Nephron (organoid): Measurements from ENCODE around the gene URI1.

Experiments used
- H3K27ac Mint-ChIP-seq, 3 experiments: 2 replicates each; pipeline ENCODE4 v1.8.0; 2020; ENCODE audit warnings: mixed read lengths in 3 of 3, mild to moderate bottlenecking in 2 of 3, moderate library complexity in 1 of 3
- H3K27me3 Mint-ChIP-seq: 2 replicates; pipeline ENCODE4 v1.8.0; 2021; ENCODE audit warnings: low read depth, mild to moderate bottlenecking, moderate library complexity, mixed read lengths
- H3K36me3 Mint-ChIP-seq: 2 replicates; pipeline ENCODE4 v1.8.0; 2020; ENCODE audit warnings: low read depth, mixed read lengths
- H3K4me1 Mint-ChIP-seq: 2 replicates; pipeline ENCODE4 v1.8.0; 2020; ENCODE audit warnings: mixed read lengths
- H3K4me3 Mint-ChIP-seq, 3 experiments: 2 replicates each; pipeline ENCODE4 v1.8.0; 2020; ENCODE audit warnings: mild to moderate bottlenecking in 3 of 3, mixed read lengths in 3 of 3, moderate library complexity in 2 of 3
- H3K9me3 Mint-ChIP-seq: 2 replicates; pipeline ENCODE4 v1.8.0; 2020; ENCODE audit warnings: mixed read lengths
- CTCF ChIP-seq, 3 experiments: fragments of 200-600 bp; sonication (generic); IDR thresholded peaks; one replicate each; pipeline ENCODE4 v1.5.0; 2021; ENCODE audit warnings: antibody characterized with exemption in 3 of 3; ENCODE audit not compliant: unreplicated experiment in 3 of 3

The URI1 gene

DNA sequence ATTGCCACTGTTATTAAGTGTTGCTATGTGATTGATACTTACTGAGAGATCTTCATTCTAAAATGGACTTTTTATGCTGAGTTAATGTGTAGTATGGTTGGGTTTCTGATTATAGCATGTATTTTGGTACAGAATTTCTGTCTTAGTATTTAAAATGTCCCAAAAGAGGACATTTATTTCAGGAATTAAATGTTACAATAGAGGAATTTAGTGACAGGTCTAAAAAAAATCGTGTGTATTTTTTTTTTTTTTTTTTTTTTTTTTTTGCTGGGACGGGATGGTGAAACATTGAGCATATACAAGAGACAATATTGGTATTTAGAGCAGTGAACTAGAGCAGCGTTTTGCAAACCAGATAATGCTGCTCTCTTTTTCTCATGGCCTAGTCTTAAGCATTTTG lies 27.9 kb downstream of the URI1 start:
- H3K27ac Mint-ChIP-seq = no peak overlapping the region
- no peaks in the 10 kb centered on the region for H3K27me3 Mint-ChIP-seq
- no peaks in the 10 kb centered on the region for H3K36me3 Mint-ChIP-seq
- peaks cover 38% of the 10 kb centered on the region for H3K4me1 Mint-ChIP-seq
- H3K4me3 Mint-ChIP-seq = no peak overlapping the region
- H3K9me3 Mint-ChIP-seq = no peaks in the 10 kb centered on the region
- TF ChIP-seq CTCF (IDR thresholded peaks at IDR 0.05; ENCODE audit: unreplicated experiment in 3 of 3) = no peak

GRCh38 chr19:29971002-29971401 lies 29.0 kb downstream of the URI1 start:
- TF ChIP-seq CTCF (IDR thresholded peaks at IDR 0.05; ENCODE audit: unreplicated experiment in 3 of 3) = no peak
- Mint-ChIP-seq H3K4me3 (no peak overlapping the region), H3K27ac (no peak overlapping the region), H3K4me1 (peaks cover 28% of the 10 kb centered on the region), H3K27me3 (no peaks in the 10 kb centered on the region), H3K36me3 (no peaks in the 10 kb centered on the region), H3K9me3 (no peaks in the 10 kb centered on the region)

- H3K36me3 Mint-ChIP-seq = no peaks in the 10 kb centered on the region
- H3K4me3 Mint-ChIP-seq = no peak overlapping the region
- peaks cover 29% of the 10 kb centered on the region for H3K4me1 Mint-ChIP-seq
- no peaks in the 10 kb centered on the region for H3K27me3 Mint-ChIP-seq
- no peak for TF ChIP-seq CTCF (IDR thresholded peaks at IDR 0.05; ENCODE audit: unreplicated experiment in 3 of 3)
- H3K9me3 Mint-ChIP-seq = no peaks in the 10 kb centered on the region
- no peak overlapping the region for H3K27ac Mint-ChIP-seq
Measured at GRCh38 chr19:29971648-29972047, 29.6 kb downstream of the URI1 start.

GRCh38 chr19:29974701-29975100 lies 32.7 kb downstream of the URI1 start:
- TF ChIP-seq CTCF (IDR thresholded peaks at IDR 0.05; ENCODE audit: unreplicated experiment in 3 of 3) = no peak
- Mint-ChIP-seq H3K4me1 (peaks cover 21% of the 10 kb centered on the region), H3K27me3 (no peaks in the 10 kb centered on the region), H3K4me3 (no peak overlapping the region), H3K36me3 (no peaks in the 10 kb centered on the region), H3K27ac (no peak overlapping the region), H3K9me3 (no peaks in the 10 kb centered on the region)

DNA sequence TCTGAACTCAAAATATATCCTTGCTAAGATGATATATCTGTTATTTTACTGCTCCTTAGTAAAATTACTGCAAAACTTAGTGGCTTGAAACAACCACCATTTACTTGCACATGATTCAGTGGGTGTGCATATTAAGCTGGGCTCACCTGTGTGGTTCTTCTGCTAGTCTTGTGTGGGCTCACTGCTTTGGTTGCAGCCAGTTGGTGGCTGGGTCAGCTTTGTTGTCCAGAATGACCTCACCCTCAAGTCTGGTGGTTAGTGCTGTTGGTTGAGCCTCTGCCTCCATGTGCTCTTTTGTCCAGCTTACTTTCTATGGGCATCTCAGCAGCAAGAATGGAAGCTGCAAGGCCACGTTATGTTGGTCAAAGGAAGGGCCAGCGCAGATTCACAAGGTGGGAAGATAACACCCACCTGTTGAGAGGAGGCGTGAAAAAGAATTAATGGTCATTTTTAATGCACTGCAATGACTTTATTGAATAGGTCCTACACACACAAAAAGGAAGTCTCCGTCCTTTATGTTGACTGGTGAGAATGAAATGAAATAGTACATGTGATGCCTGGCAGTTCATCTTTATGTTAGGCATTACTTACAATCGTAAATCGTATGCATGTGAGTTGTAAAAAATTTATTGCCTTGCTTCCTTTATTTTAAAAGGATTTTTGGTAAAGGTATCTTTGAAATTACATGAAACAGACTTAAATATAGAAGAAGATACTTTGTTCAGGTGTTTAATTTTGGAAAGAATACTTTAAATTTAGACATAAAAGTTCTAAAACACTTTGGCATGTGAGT lies 34.3 kb downstream of the URI1 start:
- no peak for TF ChIP-seq CTCF (IDR thresholded peaks at IDR 0.05; ENCODE audit: unreplicated experiment in 3 of 3)
- H3K4me3 Mint-ChIP-seq = no peak overlapping the region
- H3K9me3 Mint-ChIP-seq = no peaks in the 10 kb centered on the region
- peaks cover 18% of the 10 kb centered on the region for H3K4me1 Mint-ChIP-seq
- peak overlapping the region in 1 of 3 experiments; percentile 39 for H3K27ac Mint-ChIP-seq
- H3K36me3 Mint-ChIP-seq = no peaks in the 10 kb centered on the region
- H3K27me3 Mint-ChIP-seq = no peaks in the 10 kb centered on the region

- TF ChIP-seq CTCF (IDR thresholded peaks at IDR 0.05; ENCODE audit: unreplicated experiment in 3 of 3) = no peak
- Mint-ChIP-seq H3K36me3 (no peaks in the 10 kb centered on the region), H3K27me3 (no peaks in the 10 kb centered on the region), H3K4me3 (peak overlapping the region in 1 of 3 experiments; percentile 32), H3K4me1 (peaks cover 21% of the 10 kb centered on the region), H3K27ac (peak overlapping the region in 2 of 3 experiments; percentile 38 to 48), H3K9me3 (no peaks in the 10 kb centered on the region)
Measured at GRCh38 chr19:29978080-29978479, 36.0 kb downstream of the URI1 start.
